AML-193 (cell line): ENCODE results near the gene RAB12.
"Not testable (repeated sequence)": the region's sequence is repeated elsewhere in the genome, so short reads cannot be mapped to it uniquely, and the experiment has no call there.

Source experiments
- DNase-seq, 2 experiments: peaks; one replicate each; lab custom pipeline; 2025; lab: John Stamatoyannopoulos, UW

The RAB12 gene

GRCh38 chr18:8647359-8647758, 38.1 kb downstream of the RAB12 start:
- DNase-seq = not testable (repeated sequence)

GRCh38 chr18:8651478-8652261, 42.4 kb downstream of the RAB12 start:
- not testable (repeated sequence) for DNase-seq

GRCh38 chr18:8654503-8655451, 45.5 kb downstream of the RAB12 start:
- peak; percentile 13 to 15 for DNase-seq

DNA sequence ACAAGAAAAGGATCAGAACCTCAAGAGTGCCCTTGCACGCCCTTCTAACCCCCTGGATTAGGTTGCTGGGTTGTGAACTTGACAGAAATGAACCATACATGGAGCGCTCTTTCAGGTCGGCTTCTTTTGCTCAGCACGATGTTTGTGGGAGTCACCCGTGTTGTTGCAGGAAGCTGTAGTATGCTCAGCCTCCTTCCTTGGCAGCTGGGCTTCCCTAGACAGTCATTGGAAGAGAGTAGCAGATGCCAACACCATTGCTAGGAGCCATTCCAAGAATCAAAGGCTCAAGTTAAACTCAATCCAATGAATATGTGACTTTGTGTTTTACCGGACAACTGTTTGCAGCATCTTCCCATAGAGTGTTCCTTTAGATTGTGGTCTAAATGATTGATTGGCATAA, 47.0 kb downstream of the RAB12 start:
- DNase-seq = no peak

DNA sequence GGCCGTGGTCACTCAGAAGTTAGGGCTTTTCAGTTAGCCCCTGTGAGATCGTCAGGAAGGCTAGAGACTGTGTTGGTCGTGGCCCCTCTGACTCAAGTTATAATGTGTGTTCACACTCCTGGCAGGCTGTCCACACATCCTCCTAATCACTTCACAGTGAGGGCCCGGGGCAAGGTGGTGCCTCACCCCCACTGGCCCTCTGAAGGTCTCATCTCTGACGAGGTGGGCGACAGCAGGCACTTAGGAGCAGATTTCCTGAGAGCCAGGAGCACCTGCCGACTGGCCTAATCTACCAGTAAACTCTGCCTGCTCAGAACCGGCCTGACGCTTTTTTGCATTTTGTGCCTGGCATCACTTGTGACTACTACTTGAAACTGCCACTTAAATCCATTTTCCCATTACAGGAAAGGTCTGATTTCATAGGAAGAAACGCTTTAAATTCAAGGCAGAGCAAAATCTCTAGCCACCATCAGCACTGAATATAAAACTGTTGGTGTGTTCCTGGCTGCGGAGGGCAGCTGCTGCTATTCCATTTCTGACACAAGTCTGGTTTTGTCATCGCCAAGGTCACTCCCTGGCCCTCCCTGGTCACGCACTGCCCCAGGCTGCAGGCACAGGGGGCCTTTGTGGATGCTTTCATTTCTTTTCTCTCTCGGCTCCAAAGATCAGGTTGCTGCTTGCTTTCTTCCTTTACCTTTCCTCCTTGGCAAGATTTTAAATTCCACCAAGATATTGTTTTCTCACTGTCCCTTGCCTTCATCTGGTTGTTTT, 48.0 kb downstream of the RAB12 start:
- DNase-seq = no peak

GRCh38 chr18:8657873-8658470, 48.7 kb downstream of the RAB12 start:
- DNase-seq = no peak

- DNase-seq = no peak
Observed at GRCh38 chr18:8658858-8659485, 49.7 kb downstream of the RAB12 start.

GRCh38 chr18:8659609-8660242, 50.5 kb downstream of the RAB12 start:
- DNase-seq = no peak

DNA sequence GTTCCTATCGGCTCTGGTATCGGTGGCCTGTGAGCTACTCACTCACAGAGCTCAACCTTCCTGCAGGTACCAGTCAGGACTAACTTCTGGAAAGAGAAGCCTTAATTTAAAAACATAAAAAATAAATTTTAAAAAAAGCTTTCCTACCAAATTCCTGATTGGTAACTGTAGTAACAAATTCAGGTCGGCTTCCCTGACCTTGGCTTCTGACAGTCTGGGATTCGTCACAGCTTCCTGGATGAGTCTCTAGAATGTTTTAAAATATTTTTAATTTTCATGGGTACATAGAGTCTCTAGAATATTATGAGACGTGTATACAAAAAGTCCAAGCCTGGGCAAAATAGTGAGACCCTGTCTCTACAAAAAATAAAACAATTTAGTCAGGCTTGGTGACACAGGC, 51.1 kb downstream of the RAB12 start:
- no peak for DNase-seq

DNA sequence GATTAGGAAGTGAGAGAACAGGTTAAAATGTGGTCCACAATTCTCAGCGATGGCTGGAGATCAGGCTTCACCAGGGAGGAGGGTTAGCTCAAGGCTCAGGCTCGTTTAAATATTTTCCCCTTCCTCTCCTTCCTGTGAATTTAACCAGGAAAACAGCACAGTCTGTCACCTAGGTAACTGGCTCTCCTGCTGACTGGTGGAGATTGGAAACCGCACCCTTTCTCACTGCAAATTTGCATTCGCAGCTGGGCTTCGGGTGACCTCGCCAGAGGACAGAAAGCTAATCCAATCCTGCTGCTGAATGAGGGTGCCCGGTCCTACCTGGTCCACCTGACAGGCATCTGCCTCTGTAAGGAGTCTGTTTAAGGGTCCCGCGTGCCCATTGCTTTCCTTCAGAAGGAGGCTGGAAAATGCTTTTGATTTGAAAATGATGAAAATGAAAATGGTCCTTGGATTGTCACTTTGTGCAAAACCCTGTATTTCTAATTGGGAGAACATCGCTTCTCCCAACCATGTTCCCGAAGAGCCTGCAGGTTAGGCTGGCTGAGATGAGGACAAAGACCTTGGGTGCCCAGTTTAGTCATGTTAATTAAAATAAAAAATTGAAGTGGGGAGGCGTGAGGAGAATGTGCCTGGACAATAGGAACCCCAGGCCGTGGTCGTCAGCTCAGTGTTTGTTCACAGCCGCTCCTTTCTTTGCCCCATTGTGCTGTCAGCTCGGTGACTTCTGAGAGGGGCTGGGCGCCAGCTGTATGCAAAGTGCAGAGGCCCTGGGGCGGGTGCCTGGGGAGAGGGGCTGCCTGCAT, 52.7 kb downstream of the RAB12 start:
- no peak for DNase-seq

- no peak for DNase-seq
Observed at GRCh38 chr18:8662560-8663255, 53.5 kb downstream of the RAB12 start.

GRCh38 chr18:8667846-8668245, 58.6 kb downstream of the RAB12 start:
- DNase-seq = no peak

DNA sequence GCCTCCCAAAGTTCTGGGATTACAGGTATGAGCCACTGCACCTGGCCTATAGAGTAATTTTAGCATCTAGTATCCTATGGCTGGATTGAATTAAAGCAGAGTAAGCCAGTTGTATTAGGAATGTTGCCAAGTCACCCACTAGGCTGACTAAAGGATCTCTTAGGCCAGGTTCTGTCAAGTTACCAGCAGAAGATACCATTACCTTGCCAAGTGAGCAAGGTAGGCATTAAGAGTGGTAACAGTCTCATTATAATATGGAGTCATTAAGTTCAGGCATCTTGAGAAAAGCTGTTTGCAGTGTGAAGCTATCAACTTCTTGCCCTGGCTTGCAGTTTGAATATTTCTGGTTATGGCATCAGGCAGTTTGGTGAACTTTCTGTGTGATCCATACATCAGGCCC, 59.1 kb downstream of the RAB12 start:
- no peak for DNase-seq

- DNase-seq = no peak
Observed at GRCh38 chr18:8669571-8669970, 60.3 kb downstream of the RAB12 start.

GRCh38 chr18:8673256-8674209, 64.3 kb downstream of the RAB12 start:
- no peak for DNase-seq

DNA sequence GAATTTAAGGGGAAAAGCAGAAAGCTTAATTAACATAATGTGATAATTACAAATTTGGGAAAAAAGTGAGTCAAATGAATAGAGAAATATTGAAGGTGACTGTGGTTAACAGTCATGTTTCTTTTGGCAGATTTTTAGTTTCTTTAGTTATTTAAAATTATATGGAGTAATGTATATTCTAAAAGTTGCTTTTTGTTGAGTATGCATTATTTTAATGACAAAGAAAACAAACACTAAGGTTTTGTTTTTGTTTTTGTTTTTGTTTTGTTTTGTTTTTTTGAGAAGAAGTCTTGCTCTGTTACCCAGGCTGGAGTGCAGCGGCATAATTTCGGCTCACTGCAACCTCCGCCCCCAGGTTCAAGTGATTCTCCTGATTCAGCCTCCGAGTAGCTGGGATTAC, 65.8 kb downstream of the RAB12 start:
- no peak for DNase-seq

DNA sequence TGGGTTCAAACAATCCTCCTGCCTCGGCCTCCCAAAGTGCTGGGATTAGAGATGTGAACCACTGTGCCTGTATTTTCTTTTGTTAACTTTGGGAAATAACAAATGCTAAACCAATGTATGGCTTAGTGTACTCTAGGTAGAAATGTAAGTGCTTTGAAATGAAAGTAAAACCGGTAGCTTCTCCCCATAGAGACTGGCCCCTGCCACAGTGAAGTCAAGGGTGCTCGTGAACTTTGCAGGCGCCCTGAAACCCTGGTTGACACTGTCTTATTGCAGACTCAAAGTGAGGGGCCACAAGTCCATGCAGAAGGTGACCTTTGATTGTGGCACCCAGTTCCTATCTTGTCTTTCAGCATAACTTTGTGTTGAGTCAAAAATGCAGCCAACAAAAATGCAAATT, 72.0 kb downstream of the RAB12 start:
- DNase-seq = no peak

DNA sequence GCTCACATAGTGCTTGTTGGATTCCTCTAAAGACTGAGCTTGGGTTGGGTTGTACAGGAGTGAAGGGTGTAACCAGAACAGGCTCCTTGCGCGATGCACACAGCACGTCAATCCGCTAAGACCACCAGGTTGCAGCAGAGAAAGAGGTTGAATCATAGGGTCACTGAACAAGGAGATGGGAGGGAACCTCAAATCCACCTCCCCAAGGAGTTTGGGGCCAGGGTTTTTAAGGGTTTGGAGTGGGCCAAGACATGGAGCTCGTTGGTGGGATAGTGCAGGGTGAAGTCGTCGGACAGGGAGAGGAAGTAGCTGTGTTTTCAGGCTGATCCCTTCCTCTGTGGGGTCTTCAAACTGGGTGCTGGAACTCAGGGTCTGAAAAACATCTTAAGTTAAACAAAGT, 75.3 kb downstream of the RAB12 start:
- DNase-seq = no peak
